ENCODE results near the gene XPNPEP1.

The XPNPEP1 gene

GRCh38 chr10:109911903-109912302 is 11.4 kb downstream of the XPNPEP1 start:
- peaks cover 20% of the 10 kb centered on the region for H3K36me3 ChIP-seq
- no peak overlapping the region for H3K27ac ChIP-seq
- H3K4me3 ChIP-seq (ENCODE audit: low read depth, low read length) = no peak overlapping the region

GRCh38 chr10:109906316-109906715 is 17.0 kb downstream of the XPNPEP1 start:
- peaks cover 32% of the 10 kb centered on the region for H3K36me3 ChIP-seq
- DNase-seq = no peak
- H3K4me3 ChIP-seq (ENCODE audit: low read depth, low read length) = no peak overlapping the region
- no peaks in the 10 kb centered on the region for H3K9me3 ChIP-seq (ENCODE audit: severe bottlenecking)
- H3K27ac ChIP-seq = no peak overlapping the region
- TF ChIP-seq CTCF (IDR thresholded peaks at IDR 0.05; ENCODE audit: low read depth, low read length) = no peak
- H3K27me3 ChIP-seq (ENCODE audit: insufficient read depth, low read depth, severe bottlenecking) = no peaks in the 10 kb centered on the region

More at GRCh38 chr10:109911903-109912302, 11.4 kb downstream of the XPNPEP1 start:
- TF ChIP-seq CTCF (IDR thresholded peaks at IDR 0.05; ENCODE audit: low read depth, low read length) = no peak
- no peaks in the 10 kb centered on the region for H3K27me3 ChIP-seq (ENCODE audit: insufficient read depth, low read depth, severe bottlenecking)
- H3K9me3 ChIP-seq (ENCODE audit: severe bottlenecking) = no peaks in the 10 kb centered on the region
- DNase-seq = no peak

GRCh38 chr10:109904397-109904796 is 18.9 kb downstream of the XPNPEP1 start:
- TF ChIP-seq CTCF (IDR thresholded peaks at IDR 0.05; ENCODE audit: low read depth, low read length) = no peak
- no peaks in the 10 kb centered on the region for H3K9me3 ChIP-seq (ENCODE audit: severe bottlenecking)
- H3K36me3 ChIP-seq = peaks cover 32% of the 10 kb centered on the region
- H3K4me3 ChIP-seq (ENCODE audit: low read depth, low read length) = no peak overlapping the region
- no peak overlapping the region for H3K27ac ChIP-seq
- no peak for DNase-seq
- H3K27me3 ChIP-seq (ENCODE audit: insufficient read depth, low read depth, severe bottlenecking) = no peaks in the 10 kb centered on the region

- DNase-seq = no peak
- Histone ChIP-seq H3K27ac (no peak overlapping the region), H3K9me3 (ENCODE audit: severe bottlenecking) (no peaks in the 10 kb centered on the region)
Measured at GRCh38 chr10:109902992-109903947, 20.0 kb downstream of the XPNPEP1 start.

More at GRCh38 chr10:109902992-109903947, 20.0 kb downstream of the XPNPEP1 start:
- Histone ChIP-seq H3K4me3 (ENCODE audit: low read depth, low read length) (no peak overlapping the region), H3K27me3 (ENCODE audit: insufficient read depth, low read depth, severe bottlenecking) (no peaks in the 10 kb centered on the region), H3K36me3 (peaks cover 32% of the 10 kb centered on the region)
- TF ChIP-seq CTCF (IDR thresholded peaks at IDR 0.05; ENCODE audit: low read depth, low read length) = no peak

Data from WERI-Rb-1 (cell line).